Pons (tissue), 1 donor: ENCODE measurements around the gene FBRSL1.

Source experiments
- DNase-seq: peaks from one replicate; pipeline ENCODE4 v3.0.0-alpha.2; 2016; ENCODE audit warnings: low spot score

FBRSL1 gene

GRCh38 chr12:132484183-132484890 is 5.6 kb upstream of the FBRSL1 start:
- DNase-seq, result no peak

DNA sequence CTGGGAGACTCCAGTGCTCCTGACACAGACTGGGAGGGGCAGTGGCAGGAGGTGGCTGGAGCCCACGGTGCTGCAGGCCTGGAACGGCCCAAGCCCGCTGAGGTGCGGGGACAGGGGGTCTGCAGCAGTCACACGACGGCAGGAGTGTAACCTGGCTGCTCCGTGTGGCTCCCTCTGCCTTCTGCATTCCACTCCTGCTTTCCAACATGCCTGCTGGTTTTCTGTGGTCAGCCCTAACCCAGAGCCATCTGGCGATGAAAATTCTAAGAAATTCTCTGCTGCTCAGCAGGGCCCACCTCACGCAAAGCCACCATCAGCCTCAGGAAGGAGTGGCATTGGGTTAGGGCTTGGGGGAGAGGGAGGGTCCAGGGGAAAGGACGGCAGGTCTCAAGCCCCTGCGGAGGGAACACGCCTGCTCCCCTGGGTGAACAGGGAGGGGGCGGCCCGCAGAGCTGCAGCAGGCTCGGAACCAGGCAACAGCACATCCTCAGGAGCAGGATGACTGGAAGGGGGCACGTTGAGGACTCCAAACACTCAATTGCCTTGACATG is 5.0 kb upstream of the FBRSL1 start:
- DNase-seq, result no peak

DNA sequence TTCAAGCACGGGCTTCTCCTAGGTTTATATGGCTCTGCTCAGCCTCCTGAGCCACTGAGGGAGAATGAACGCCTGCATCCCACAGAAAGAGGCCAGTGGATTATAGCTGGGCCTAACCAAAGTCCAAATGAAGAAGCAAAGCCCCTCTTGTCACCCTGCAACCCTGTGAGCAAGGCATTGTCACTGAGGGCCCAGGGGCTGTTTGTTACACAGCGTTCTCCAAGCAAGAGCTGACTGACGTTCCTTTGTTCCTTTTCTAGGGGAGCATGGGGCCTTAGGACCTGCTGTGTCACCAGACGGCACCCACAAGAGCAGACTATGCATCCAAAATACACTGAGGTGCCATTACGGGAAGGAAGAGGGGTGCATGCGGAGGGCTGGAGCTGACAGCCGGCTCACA is 4.3 kb upstream of the FBRSL1 start:
- DNase-seq, result no peak

- DNase-seq, result no peak
Observed at GRCh38 chr12:132486168-132486567, 3.8 kb upstream of the FBRSL1 start.

DNA sequence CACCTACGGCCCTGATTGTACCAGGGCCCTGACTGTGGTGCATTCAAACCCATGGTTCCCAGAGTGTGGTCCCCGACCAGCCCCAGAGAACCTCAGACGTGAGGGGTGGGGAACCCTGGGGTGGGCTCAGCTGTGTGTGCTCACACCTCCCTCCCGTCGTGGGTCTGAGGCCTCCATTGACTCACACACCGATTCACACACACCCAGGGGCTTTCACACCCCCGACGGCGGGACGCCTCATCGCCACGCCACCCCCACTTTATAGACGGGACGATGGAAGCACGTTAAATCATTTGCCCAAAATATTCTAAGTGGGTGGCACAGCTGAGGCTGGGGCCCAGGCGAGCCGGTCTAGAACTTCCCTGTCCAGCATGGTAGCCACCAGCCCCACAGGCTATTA is 3.4 kb upstream of the FBRSL1 start:
- no peak for DNase-seq

GRCh38 chr12:132487311-132487741 is 2.6 kb upstream of the FBRSL1 start:
- no peak for DNase-seq

DNA sequence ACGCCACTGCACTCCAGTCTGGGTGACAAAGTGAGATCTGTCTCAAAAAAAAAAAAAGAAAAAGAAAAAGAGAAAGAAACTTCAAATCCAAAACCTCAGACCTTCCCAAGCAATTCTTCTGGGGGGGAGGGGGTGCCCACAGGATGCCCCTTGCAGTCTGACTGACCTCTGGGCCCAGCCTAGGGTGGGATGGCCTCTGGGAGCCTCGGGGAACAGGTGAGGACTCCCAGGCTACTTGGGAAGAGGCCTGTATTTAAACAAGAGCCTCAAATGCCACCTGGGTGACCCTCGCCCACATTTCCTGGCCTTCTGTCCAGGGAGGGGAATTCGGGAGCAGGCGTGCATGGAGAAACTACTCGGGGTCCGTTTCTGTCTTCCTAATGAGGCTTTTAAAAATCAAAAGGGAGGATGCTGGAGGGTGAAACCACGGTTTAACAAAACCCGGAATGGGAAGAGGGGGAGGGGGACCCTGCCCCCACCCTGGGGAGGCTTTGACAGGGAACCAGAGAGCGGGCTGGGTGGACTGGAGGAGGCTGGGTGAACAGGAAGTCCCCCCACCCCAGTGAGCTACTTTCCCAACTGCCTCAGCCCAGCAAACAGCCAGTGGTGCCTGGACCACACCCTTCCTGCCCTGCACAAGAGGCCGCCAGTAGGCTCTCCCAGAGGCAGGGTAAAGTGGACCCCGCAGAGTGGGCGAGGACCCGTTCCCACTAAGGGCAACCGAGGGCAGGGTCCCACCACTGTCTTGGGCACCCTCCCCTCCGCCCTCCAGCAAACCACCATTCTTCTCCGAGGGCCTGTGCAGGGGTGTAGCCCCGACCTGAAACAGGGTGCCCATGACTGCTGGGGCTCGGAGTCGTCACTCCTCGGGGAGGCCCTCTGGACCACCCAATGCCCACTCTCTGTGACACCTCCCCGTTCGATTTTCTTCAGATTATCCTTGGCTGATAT is 1.5 kb upstream of the FBRSL1 start:
- DNase-seq, result no peak

GRCh38 chr12:132489078-132489601 is 811 bp upstream of the FBRSL1 start:
- DNase-seq, result no peak

DNA sequence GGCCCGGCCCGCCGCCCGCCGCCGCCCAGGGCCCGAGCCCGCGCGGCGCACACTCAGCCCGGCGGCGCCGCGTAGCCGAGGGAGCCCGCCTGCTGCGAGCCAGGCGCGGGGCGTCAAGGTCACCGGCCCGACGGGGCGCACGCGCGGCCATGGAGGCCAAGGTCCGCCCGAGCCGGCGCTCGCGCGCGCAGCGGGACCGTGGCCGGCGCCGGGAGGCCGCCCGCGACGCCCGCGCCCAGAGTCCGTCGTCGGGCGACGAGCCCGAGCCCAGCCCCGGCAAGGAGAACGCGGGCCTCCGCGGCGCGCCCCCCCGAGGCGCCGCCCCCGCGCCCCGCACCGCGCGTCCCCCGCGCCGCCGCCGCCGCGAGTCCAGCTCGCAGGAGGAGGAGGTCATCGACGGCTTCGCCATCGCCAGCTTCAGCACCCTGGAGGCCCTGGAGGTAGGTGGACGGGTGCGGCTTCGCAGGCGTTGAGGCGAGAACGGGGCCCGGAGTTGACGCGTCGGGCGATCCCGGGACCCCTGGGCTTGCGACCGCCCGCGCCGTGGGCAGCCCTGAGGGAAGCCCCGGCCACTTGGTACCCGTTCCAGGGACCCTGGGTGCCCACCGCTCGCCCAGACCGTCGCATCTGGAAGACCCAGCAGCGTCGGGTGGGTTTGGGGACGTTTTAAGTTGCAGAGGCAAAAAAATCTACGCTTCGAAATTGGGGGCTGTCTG is 629 bp downstream of the FBRSL1 start:
- DNase-seq, result no peak

GRCh38 chr12:132491138-132491663 is 1.2 kb downstream of the FBRSL1 start:
- DNase-seq, result no peak

DNA sequence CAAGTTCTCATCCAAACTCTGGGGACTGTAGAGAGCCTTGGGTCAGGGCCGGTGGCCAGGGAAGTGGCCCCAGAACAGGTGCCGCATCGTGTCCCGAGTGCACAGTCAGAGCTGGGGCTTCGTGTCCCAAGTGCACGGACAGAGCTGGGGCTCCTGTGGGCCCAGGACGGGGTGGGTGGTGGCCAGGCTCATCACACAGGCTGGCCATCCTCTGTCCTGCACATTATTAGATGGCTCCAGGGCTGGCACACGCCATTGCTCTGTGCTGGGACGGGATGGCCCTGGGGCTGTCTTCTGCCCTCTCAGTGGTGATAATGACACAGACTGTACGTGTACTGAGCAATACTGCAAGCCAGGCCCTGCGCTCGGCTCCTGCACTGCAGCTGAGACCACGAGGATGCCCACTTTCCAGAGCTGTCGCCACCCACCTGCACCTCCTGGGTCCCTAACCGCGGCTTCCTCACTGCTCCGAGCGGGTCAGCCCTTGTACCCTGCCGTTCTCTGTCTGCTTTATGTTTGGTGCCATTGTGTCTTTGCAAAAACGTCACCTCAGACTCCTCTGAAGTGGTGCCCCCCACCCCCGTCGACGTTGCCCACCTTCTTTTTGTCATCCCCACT is 1.9 kb downstream of the FBRSL1 start:
- DNase-seq, result no peak

- DNase-seq, result no peak
Observed at GRCh38 chr12:132492522-132492921, 2.6 kb downstream of the FBRSL1 start.

GRCh38 chr12:132492951-132493350 is 3.0 kb downstream of the FBRSL1 start:
- no peak for DNase-seq

- no peak for DNase-seq
Observed at GRCh38 chr12:132493482-132494178, 3.7 kb downstream of the FBRSL1 start.

DNA sequence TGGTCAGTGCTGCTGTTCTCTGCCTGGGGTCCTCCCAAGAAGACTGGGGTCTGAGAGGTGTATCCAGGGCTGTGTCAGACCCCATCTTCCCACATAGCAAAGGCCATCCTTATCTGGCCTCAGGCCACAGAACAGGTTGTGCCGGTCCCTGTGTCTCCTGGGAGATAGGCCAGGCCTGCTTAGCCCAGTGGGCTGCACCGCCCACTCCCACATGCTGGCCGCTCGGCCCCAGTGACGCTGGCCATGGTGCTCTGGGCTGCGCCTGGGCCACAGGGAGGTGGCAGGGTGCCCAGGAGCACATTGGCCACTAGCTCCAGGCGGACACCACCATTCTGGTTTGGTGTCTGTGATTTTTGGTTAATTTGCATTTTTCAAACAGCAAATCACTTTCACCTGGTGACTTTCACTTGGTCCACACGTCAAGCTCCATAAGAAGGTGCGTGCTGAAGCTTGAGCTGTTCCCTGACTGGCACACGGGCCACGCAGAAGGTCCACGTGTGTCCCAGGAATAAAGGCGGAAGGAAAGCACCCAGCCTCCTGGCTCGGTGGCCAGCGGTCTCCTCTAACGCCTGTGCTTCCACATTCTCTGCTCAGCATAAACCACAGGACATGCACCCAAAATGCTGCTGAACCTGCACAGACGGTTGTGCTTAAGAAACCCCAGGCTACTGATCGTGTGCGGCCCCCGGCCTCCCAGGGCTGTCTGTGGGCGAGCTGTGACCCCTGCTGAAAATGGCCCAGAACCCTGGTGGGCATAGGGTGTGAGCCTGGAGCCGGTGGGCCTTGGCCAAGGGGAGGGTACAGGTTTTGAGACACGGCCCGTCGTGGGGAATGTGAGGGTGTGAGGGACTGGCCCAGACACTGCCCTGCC is 4.6 kb downstream of the FBRSL1 start:
- DNase-seq, result no peak

- DNase-seq, result no peak
Observed at GRCh38 chr12:132495165-132495544, 5.2 kb downstream of the FBRSL1 start.

DNA sequence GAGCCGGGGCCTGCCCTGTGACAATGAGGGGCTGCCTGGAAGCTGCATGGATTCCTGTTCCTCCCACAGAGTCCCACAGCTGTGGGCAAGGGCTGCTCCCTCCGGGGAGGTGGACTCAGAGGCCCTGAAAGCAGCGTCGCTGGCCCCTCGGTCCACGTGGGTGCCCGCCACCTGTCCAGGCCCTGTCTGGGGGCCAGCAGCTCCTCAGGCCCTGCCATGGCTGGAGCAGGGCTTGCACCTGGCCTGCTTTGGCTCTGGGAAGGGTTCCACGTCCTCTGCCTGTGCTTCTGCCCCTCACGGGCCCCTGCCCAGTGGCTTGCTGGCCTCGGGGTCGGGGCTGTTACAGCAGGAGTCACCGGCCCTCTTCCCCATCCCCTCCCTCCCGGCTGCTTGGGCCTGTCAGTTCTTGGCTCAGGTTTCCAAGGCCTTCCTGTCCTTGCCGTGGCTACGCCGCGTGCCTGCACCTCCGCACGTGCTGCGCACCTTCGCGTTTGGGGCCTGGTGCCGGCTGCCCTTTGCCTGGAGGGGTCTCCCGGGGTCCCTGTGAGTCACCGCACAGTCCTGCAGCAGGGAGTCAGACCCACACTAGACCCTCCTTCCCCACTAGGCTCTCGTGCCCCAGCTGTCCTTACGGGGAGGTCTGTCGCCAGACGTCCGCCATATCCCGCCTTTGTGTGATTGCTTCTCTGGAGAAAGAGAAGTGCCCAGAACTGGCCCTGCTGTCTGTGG is 5.8 kb downstream of the FBRSL1 start:
- no peak for DNase-seq

GRCh38 chr12:132496358-132496669 is 6.4 kb downstream of the FBRSL1 start:
- DNase-seq, result no peak

- no peak for DNase-seq
Observed at GRCh38 chr12:132496710-132497109, 6.8 kb downstream of the FBRSL1 start.
